HG03442 (cell line): ENCODE results near the gene AUTS2.

ENCODE experiments used
- ATAC-seq: cut with Tn5 transposase; IDR thresholded peaks from one replicate; pipeline ENCODE4 v1.9.1; 2021; ENCODE audit warnings: mild to moderate bottlenecking, moderate library complexity; ENCODE audit not compliant: unreplicated experiment

The AUTS2 gene

GRCh38 chr7:70596598-70596913, 998.3 kb downstream of the AUTS2 start:
- no peak for ATAC-seq

- ATAC-seq, result no peak
These were observed 998.8 kb downstream of the AUTS2 start for GRCh38 chr7:70597066-70597465.

GRCh38 chr7:70598976-70599375, 1000.7 kb downstream of the AUTS2 start:
- ATAC-seq, result no peak

- ATAC-seq, result no peak
These were observed 1001.3 kb downstream of the AUTS2 start for GRCh38 chr7:70599446-70600190.

- no peak for ATAC-seq
These were observed 1002.7 kb downstream of the AUTS2 start for GRCh38 chr7:70600993-70601392.

- no peak for ATAC-seq
These were observed 1003.8 kb downstream of the AUTS2 start for GRCh38 chr7:70602117-70602516.

- no peak for ATAC-seq
These were observed 1009.0 kb downstream of the AUTS2 start for GRCh38 chr7:70607281-70607680.

- ATAC-seq, result no peak
These were observed 1009.5 kb downstream of the AUTS2 start for GRCh38 chr7:70607759-70608158.

GRCh38 chr7:70608229-70608628, 1010.0 kb downstream of the AUTS2 start:
- ATAC-seq, result no peak

GRCh38 chr7:70612811-70613210, 1014.5 kb downstream of the AUTS2 start:
- ATAC-seq, result no peak

GRCh38 chr7:70614237-70615045, 1016.2 kb downstream of the AUTS2 start:
- peak; percentile 48 for ATAC-seq

GRCh38 chr7:70615066-70615606, 1016.9 kb downstream of the AUTS2 start:
- no peak for ATAC-seq

GRCh38 chr7:70616211-70616610, 1017.9 kb downstream of the AUTS2 start:
- no peak for ATAC-seq

GRCh38 chr7:70616821-70617220, 1018.5 kb downstream of the AUTS2 start:
- ATAC-seq, result no peak

GRCh38 chr7:70618020-70618551, 1019.8 kb downstream of the AUTS2 start:
- no peak for ATAC-seq

GRCh38 chr7:70619130-70619529, 1020.9 kb downstream of the AUTS2 start:
- ATAC-seq, result no peak

GRCh38 chr7:70619659-70620058, 1021.4 kb downstream of the AUTS2 start:
- no peak for ATAC-seq

- no peak for ATAC-seq
These were observed 1022.2 kb downstream of the AUTS2 start for GRCh38 chr7:70620333-70621055.

GRCh38 chr7:70621954-70622600, 1023.8 kb downstream of the AUTS2 start:
- no peak for ATAC-seq

- no peak for ATAC-seq
These were observed 1024.7 kb downstream of the AUTS2 start for GRCh38 chr7:70622936-70623335.
